GM21529 (cell line): ENCODE results near the gene AKNA.
"Not testable (repeated sequence)": the region's sequence is repeated elsewhere in the genome, so short reads cannot be mapped to it uniquely, and the experiment has no call there.

Experiments used
- ATAC-seq: cut with Tn5 transposase; IDR thresholded peaks from one replicate; pipeline ENCODE4 v1.9.1; 2021; ENCODE audit not compliant: unreplicated experiment

AKNA gene

GRCh38 chr9:114323849-114324248 is 63.9 kb downstream of the AKNA start:
- ATAC-seq, result not testable (repeated sequence)

GRCh38 chr9:114322831-114323531 is 64.8 kb downstream of the AKNA start, which contains the start of gene ORM1:
ORM1 (plus strand) TSS chr9:114323098; CDS start chr9:114323134, 36 bp downstream.
- ATAC-seq, result not testable (repeated sequence)

GRCh38 chr9:114322160-114322818 is 65.5 kb downstream of the AKNA start:
- not testable (repeated sequence) for ATAC-seq

DNA sequence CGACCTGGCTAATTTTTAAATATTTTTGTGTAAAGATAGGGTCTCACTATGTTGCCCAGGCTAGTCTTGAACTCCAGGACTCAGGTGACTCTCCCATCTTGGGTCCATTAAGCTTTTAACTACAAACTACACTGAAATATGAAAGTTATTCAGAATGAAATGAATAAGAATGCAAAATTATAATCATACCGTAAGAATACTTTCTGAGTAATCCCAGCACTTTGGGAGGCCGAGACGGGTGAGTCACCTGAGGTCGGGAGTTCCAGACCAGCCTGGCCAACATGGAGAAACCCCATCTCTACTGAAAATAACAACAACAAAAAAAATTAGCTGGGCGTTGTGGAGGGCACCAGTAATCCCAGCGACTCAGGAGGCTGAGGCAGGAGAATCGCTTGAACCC is 66.0 kb downstream of the AKNA start:
- no peak for ATAC-seq

DNA sequence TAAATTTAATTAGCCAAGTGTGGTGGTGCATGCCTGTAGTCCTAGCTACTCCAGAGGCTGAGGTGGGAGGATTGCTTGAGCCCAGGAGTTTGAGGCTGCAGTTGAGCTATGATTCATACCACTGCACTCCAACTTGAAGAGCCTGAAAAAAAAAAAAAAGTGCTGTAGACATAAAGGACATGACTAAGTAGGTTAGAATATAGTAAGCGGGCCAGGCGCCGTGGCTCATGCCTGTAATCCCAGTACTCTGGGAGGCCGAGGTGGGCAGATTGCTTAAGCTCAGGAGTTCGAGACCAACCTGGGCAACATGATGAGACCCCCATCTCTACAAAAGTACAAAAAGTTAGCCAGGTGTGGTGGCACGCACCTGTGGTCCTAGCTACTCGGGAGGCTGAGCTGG is 67.1 kb downstream of the AKNA start:
- not testable (repeated sequence) for ATAC-seq

DNA sequence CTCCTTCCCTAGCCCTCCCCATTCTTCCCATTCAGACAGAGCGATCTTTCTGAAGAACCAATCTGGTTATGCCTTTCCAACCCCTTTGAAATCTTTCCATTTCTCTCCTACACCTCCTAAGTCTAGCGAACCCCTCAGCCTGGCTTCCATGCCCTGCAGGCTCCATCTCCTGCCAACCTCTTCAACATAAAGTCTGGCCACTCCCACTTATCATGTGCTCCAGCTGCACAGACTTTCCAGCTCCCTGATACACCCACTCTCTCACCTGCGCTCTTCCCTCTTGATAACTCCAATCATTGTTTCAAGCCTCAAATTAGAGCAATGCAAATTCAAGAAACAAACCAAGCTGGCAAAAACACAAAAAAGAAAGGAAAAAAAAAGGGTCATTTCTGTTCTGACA is 68.6 kb downstream of the AKNA start:
- ATAC-seq, result no peak

DNA sequence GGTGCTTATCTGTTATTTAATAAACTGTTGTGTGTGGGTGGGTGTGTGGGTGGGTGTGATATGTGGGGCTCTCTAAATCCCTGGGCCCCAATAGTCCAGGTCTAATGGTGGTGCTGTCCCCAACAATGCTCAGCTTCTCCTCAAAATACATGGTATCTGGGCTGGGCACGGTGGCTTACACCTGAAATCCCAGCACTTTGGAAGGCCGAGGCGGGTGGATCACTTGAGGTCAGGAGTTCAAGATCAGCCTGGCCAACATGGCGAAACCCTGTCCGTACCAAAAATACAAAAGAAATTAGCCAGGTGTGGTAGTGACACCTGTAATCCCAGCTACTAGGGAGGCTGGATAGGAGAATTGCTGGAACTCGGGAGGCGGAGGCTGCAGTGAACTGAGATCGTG is 69.4 kb downstream of the AKNA start:
- no peak for ATAC-seq

DNA sequence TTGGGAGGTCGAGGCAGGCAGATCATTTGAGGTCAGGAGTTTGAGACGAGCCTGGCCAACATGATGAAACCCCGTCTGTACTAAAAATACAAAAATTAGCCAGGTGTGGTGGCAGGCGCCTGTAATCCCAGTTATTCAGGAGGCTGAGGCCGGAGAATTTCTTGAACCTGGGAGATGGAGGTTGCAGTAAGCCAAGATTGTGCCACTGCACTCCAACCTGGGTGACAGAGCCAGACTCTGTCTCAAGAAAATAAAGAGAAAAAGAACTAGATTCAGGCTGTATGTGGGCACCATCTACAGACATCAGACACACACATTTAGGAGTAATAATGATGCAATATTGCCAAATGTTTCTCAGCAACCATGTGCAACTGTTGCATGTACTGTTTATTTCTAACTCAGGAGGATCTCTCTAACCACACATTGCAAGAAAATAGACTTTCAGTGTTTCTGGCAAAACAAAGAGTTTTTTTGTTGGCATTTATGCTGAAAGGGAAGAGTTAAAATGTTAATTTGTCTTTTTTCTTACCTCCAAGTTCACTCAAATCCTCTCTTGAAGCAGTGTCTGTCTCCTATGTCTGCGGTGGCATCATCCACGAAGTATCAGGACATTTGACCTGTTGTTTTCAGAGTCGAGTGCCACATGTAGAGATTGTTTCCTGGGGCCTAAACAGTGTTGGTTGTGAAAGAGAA is 70.0 kb downstream of the AKNA start:
- no peak for ATAC-seq

DNA sequence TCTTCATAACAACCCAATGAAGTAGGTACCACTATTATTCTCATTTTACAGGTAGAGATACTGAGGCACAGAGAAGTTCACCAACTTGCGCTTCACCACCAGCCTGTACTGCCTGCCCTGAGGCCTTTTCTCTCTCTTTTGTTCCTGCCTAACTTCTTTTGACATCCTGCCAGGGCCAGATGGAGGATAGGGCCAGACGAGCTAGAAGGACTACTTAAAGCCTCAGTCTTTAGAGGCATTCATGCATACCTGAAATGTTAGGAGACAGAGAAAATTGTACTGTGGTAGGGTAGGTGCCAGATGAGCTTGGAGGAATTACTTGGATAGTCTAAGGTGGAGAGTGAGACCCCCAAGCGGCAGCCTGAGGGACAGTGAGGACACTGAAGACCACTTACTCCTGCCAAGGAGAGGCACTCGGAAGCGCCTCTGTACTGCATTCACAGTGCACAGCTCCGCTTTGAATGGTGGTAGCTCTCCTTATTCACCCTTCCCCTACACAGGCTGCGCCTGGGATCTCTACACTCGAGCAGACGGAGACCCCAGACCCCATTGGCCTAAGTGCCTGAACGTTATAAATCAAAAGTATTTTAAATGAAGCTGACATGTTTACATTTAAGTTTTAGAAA is 71.1 kb downstream of the AKNA start:
- ATAC-seq, result no peak

- no peak for ATAC-seq
Observed at GRCh38 chr9:114315723-114316363, 71.9 kb downstream of the AKNA start.

DNA sequence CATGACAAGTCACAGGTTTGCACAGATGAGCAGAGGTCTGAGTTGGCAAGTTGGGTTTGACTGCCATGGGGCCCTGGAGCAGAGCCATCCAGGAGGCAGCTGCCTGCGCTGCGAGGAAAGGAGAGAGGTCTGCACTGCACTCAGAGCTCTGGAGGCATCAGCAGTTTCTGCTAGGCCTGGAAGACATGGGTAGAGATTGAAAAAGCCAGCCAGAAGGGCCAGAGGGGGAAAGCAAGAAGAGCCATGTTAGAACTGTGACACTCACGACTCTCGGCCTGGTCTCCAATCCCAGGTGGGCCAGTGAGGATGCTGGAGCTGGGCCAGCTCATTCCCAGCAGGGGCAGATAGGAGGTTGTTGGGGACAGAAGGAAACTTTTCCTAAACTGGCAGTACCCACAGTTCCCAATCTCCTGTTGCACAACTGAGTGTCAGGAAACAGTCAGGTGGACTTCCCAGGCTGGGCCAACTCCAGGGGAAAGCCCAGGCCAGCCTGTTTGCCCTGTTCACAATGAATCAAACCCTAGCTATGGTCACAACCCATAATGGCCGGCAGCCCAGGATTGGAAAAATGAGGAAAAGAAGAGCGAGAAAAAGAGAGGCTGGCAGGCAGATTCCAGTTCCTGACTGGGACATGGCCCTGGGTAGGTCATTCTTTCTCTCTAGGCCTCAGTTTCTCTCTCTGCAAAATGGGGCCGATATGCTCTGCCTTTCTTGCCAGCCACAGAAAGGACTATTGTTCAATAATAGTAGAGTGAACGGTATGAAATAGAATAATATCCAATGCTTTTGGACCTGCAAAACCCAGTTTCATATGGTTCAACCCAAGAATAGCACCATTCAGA is 72.7 kb downstream of the AKNA start:
- no peak for ATAC-seq

GRCh38 chr9:114314256-114314867 is 73.4 kb downstream of the AKNA start:
- ATAC-seq, result no peak

- no peak for ATAC-seq
Observed at GRCh38 chr9:114313186-114313585, 74.6 kb downstream of the AKNA start.

- ATAC-seq, result no peak
Observed at GRCh38 chr9:114312513-114312875, 75.3 kb downstream of the AKNA start.

DNA sequence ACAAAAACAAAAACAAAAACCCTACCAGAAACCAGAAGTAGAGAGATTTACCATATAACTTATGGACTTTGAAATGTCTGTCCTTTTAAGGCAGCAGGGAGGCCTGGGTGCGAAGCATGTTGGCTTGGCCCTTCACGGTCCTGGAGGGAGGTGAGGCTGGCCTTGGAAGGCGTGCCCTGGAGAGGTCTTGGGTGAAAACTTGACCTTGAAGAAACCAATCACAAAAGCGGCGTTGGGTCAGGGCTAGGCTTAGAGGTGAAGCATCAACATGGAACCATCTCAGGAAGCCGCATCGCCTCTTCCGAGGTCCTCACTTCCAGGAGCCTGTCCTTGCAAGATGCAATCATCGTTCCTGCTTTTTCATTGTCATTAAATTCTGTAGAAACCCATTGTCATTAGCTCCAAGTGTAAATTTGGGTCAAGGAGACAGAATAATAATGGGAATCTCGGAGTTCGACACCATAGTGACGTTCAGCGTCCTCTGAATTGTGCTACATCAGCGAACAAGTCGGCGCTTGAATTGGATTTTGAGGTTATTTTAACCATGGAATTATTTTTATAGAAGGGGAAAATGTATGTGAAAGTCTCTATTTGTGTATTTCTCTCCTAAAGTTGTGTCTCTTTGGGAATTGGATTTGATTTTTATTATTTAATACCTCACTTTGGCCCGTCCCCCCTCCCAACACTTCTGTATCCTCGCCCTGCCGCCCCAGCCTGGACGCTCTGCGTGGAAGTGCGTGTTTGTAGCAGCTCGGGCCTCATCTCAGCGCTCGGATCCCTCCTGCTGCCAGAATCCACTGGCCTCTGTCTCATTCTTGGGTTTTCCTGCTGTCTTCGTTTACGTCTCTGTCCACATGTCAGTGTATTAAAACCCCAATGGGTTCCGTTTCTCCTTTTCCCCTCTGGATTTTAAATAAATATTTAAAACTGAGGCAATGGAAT is 75.9 kb downstream of the AKNA start:
- no peak for ATAC-seq

- ATAC-seq, result no peak
Observed at GRCh38 chr9:114310471-114311450, 77.0 kb downstream of the AKNA start.

DNA sequence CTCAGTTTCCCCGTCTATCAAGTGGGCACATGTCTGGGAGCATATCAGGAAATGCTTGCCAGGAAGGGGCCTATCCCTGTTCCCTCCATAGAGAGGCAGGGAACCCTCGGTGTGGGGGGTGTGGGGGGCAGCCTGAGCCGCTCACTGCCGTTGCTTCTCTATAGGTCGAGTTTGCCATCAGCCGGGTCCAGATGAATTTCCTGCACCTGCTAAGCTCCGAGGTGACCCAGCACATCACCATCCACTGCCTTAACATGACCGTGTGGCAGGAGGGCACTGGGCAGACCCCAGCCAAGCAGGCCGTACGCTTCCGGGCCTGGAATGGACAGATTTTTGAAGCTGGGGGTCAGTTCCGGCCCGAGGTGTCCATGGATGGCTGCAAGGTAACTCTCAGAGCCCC is 78.7 kb downstream of the AKNA start:
- no peak for ATAC-seq
